ENCODE measurements around the gene CRBN. TPM values are rescaled to one million over a fixed set of nuclear protein-coding genes. Genes with fewer than 3 reads are reported as not detected.

Gene CRBN
- total RNA-seq, 1 donor from 2014 or later, result 51.9 TPM

DNA sequence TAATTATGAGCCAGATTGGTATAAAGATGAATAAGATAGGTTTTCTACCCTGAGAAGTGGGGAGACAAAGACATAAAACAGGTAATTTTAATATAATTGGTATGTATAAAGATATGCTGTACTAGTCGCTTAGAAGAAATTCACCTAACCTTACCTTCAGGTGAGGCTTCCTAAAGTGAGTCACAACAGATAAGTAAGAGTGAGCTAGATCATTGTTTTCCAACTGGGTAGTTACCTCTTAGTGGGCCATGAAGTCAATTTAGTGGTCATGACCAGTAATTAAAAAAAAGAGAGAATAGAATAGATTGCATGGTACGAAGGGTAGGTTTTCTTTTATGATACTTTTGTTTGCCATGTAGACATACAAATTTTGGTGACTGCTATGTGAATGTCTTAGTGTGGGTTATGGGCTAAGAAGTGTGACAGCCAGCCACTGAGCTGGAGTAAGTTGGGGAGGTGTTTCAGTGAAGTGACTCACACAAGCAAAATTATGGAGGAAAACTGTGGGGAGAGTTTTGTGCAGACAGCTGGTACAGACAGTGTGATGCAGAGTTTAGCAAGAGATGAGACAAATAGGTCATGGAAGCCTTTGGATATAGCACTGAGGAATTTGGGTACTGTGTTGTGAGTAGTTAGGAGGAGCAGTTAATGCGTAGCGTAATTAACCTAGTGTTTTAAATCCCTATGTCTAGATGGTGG lies 44.6 kb downstream of the CRBN start:
- TF ChIP-seq, protein P1, sequence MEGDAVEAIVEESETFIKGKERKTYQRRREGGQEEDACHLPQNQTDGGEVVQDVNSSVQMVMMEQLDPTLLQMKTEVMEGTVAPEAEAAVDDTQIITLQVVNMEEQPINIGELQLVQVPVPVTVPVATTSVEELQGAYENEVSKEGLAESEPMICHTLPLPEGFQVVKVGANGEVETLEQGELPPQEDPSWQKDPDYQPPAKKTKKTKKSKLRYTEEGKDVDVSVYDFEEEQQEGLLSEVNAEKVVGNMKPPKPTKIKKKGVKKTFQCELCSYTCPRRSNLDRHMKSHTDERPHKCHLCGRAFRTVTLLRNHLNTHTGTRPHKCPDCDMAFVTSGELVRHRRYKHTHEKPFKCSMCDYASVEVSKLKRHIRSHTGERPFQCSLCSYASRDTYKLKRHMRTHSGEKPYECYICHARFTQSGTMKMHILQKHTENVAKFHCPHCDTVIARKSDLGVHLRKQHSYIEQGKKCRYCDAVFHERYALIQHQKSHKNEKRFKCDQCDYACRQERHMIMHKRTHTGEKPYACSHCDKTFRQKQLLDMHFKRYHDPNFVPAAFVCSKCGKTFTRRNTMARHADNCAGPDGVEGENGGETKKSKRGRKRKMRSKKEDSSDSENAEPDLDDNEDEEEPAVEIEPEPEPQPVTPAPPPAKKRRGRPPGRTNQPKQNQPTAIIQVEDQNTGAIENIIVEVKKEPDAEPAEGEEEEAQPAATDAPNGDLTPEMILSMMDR (IDR thresholded peaks at IDR 0.05; ENCODE audit: insufficient read depth, low read length, severe bottlenecking), result no peak
- FAIRE-seq (no peak), DNase-seq (ENCODE audit: low read depth) (peak; percentile 50)
- no peaks in the 10 kb centered on the region for H3K27me3 ChIP-seq (ENCODE audit: control insufficient read depth, insufficient read depth, low read length)
- peaks cover 8% of the 10 kb centered on the region for H3K36me3 ChIP-seq (ENCODE audit: control insufficient read depth, insufficient read depth, low read length)
- no peak overlapping the region for H3K4me3 ChIP-seq (ENCODE audit: low read depth, low read length)

DNA sequence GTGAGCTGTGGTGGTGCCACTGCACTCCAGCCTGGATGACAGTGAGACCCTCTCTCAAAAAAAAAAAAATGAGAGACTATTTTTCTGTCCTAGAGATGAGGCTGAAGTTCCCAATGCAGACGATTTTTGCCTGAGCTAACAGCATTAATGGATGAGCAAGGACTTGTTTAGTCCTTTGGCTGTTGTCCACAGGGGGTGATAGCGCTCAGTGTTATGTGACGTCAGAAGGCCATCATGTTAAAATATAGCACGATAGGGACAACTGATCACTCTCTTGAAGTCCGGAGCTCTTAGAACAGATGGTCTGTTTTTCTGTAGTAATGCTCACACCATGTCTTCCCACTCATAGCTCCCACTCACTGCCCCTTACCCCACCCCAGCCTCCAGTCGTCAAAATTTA lies 46.0 kb downstream of the CRBN start:
- DNase-seq (ENCODE audit: low read depth), result no peak
- H3K36me3 ChIP-seq (ENCODE audit: control insufficient read depth, insufficient read depth, low read length), result peaks cover 12% of the 10 kb centered on the region
- TF ChIP-seq, protein P1 (IDR thresholded peaks at IDR 0.05; ENCODE audit: insufficient read depth, low read length, severe bottlenecking), result no peak
- no peak for FAIRE-seq
- H3K4me3 ChIP-seq (ENCODE audit: low read depth, low read length), result no peak overlapping the region
- no peaks in the 10 kb centered on the region for H3K27me3 ChIP-seq (ENCODE audit: control insufficient read depth, insufficient read depth, low read length)

DNA sequence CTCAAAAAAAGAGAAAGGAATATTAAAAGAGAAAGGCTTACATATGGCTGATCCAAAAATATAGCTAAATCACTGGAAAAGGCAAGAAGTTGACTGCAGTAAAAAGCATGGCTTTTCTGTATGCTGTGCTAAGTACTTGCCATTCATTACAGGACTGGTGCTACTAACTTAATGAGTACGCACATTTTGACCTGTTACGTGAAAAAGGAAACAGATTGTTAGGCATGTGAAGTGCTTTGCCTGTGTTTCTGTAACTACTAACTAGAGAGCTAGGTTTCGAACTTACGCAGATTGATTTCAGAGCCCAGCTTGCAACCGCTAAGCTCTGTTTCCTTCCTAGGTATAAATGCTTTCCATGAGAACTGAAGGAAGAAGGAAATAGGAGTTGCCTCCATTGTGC lies 49.9 kb downstream of the CRBN start:
- DNase-seq (ENCODE audit: low read depth) (no peak), FAIRE-seq (no peak)
- TF ChIP-seq, protein P1 (IDR thresholded peaks at IDR 0.05; ENCODE audit: insufficient read depth, low read length, severe bottlenecking), result no peak

DNA sequence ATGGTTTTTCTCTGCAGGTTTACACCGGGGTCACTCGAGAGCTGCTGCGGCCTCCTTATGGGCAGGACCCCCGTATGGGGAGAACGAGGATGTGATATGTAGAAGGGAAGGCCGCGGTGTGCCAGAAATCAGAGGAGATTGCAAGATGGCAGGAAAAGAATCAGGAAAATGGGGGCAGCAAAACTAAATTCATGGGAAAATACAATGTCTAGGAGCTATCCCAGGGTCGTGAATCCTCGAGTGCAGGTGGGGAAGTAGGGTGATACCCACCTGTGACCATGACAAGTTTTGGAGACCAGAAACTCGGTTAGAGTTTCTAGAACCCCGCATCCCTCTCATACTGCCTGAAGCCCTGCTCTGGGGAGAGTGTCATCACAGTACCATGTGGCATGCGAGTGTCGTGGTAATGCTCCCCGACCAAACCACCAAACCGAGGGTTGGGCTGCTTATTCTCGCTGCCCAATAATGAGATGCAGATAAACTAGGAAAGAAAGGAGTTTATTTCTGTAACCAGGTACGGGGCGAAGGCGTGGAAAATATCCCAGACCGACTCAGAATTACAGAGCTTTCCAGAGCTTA lies 52.0 kb downstream of the CRBN start:
- Histone ChIP-seq H3K36me3 (ENCODE audit: control insufficient read depth, insufficient read depth, low read length) (peaks cover 11% of the 10 kb centered on the region), H3K27me3 (ENCODE audit: control insufficient read depth, insufficient read depth, low read length) (no peaks in the 10 kb centered on the region), H3K4me3 (ENCODE audit: low read depth, low read length) (peak overlapping the region; percentile 99)
- TF ChIP-seq, protein P1 (IDR thresholded peaks at IDR 0.05; ENCODE audit: insufficient read depth, low read length, severe bottlenecking), result no peak
- peak; percentile 5 for DNase-seq (ENCODE audit: low read depth)
- FAIRE-seq, result no peak

More for the DNA sequence above, 49.9 kb downstream of the CRBN start:
- Histone ChIP-seq H3K4me3 (ENCODE audit: low read depth, low read length) (no peak overlapping the region), H3K27me3 (ENCODE audit: control insufficient read depth, insufficient read depth, low read length) (no peaks in the 10 kb centered on the region), H3K36me3 (ENCODE audit: control insufficient read depth, insufficient read depth, low read length) (peaks cover 11% of the 10 kb centered on the region)

DNA sequence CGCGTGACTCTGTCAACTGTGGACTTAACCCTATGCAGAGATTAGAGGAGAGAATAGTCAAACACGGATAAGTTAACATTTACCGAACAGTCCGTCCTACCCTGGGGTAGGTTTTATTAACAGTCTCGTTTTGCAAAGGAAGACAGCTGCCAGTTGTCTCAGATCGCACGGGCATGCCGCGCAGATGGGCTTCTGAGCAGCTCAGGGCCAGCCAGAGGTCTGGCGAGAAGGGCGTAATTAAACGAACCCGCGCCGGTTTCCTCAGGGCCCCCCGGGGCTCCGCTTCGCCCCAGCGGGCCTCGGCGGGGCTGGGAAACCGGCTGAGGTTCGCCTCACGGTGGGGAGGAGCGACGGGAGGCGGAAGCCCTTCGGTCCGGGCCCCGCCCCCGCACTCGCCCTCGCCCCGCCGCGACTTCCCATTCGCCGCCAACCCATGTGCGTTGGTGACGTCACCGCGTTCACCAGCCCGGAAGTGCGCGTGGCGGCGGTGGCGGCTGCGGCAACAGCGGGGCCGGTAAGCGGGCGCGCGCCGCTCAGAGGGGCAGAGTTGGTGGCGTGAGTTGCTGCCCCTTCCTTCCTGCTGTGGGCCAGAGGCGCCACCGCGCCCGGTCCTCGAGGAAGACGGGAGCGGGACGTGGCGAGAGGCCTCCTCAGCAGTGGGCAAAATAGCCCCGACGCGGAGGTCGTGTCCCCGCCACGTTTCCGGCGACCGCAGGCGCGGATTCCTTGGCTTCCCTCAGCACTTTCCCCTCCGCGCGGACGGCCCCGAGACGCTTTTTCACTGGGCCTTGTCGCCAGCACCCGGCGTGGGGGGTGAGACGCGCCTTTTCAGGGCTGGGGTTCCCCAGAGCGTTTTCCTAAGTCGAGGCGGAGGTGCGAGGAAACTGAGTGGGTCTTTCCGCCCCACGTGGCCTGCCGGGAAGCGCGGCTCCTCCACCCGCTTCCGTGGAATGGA lies 52.7 kb downstream of the CRBN start, which contains the start of gene TRNT1:
Gene TRNT1, plus strand, starts transcription at position 464 of the 955 bp plus-strand sequence. CDS start 2,101 bp downstream, outside the sequence.
- FAIRE-seq (no peak), DNase-seq (ENCODE audit: low read depth) (peak; percentile 79)
- Histone ChIP-seq H3K27me3 (ENCODE audit: control insufficient read depth, insufficient read depth, low read length) (no peaks in the 10 kb centered on the region), H3K4me3 (ENCODE audit: low read depth, low read length) (peak within 1 kb of the TSS; percentile 99), H3K36me3 (ENCODE audit: control insufficient read depth, insufficient read depth, low read length) (peaks cover 11% of the 10 kb centered on the region)
- TF ChIP-seq, protein P1 (IDR thresholded peaks at IDR 0.05; ENCODE audit: insufficient read depth, low read length, severe bottlenecking), result no peak

All from bronchial epithelial cell (primary cell).